Esophagus (tissue), 2 donors: ENCODE results near the gene TBC1D32. TPM values are rescaled to one million over a fixed set of nuclear protein-coding genes. Genes with fewer than 3 reads are reported as not detected.

Experiments
- polyA plus RNA-seq, 2 donors: library from polyadenylated mRNA; stranded (reverse); fragments of 200-250 nt; gene quantifications; one replicate each; pipeline ENCODE4 v1.2.3, GENCODE V29; 2013
- donor health status: healthy with polysubstance abuse.
- donor health status: Bipolar disorder and iron deficiency.

Gene TBC1D32
- polyA plus RNA-seq, 2 donors, result 1.1 to 1.2 TPM

Other genes with a start within 250 kb of the TBC1D32 start
- gene GJA1, start 101.2 kb upstream of the TBC1D32 start, polyA plus RNA-seq, result 10 to 100 TPM; 21.5 to 76.7 TPM